Esophagus muscularis mucosa (tissue), 4 donors: ENCODE results near the gene TCTN1. TPM values are rescaled to one million over a fixed set of nuclear protein-coding genes. Genes with fewer than 3 reads are reported as not detected.
"Not testable (repeated sequence)": the region's sequence is repeated elsewhere in the genome, so short reads cannot be mapped to it uniquely, and the experiment has no call there.

Source experiments
- DNase-seq: peaks from one replicate; pipeline ENCODE4 v3.0.0-alpha.2; 2017; ENCODE audit errors: extremely low spot score
- H3K27ac ChIP-seq, 4 donors: fragments of 200-600 bp; sonication (generic); replicated peaks in 1 of 4; 1 replicate in 3 of 4; 2 replicates in 1 of 4; pipeline ENCODE4 v1.5.1; 2016 to 2019; ENCODE audit warnings: mild to moderate bottlenecking in 1 of 4
- H3K27me3 ChIP-seq, 4 donors: fragments of 200-600 bp; sonication (generic); one replicate each; pipeline versions ENCODE4 v1.5.1 to v1.6.0; 2016 to 2019
- H3K36me3 ChIP-seq, 4 donors: fragments of 200-600 bp; sonication (generic); one replicate each; pipeline ENCODE4 v1.5.1; 2016 to 2019
- H3K4me1 ChIP-seq, 4 donors: fragments of 200-600 bp; sonication (generic); one replicate each; pipeline ENCODE4 v1.5.1; 2016 to 2019
- H3K4me3 ChIP-seq, 4 donors: fragments of 200-600 bp; sonication (generic); 1 replicate in 2 of 4; 2 replicates in 2 of 4; pipeline ENCODE4 v1.5.1; 2016 to 2019; ENCODE audit warnings: mild to moderate bottlenecking in 4 of 4, moderate library complexity in 1 of 4
- H3K9me3 ChIP-seq, 4 donors: fragments of 200-600 bp; sonication (generic); 1 replicate in 3 of 4; 2 replicates in 1 of 4; pipeline ENCODE4 v1.5.1; 2016 to 2019
- CTCF ChIP-seq, 3 experiments: fragments of 200-600 bp in 2 of 3; fragments of 450-650 bp in 1 of 3; sonication (generic) in 2 of 3; IDR thresholded peaks; one replicate each; pipeline ENCODE4 v1.5.1; 2017 to 2019; ENCODE audit warnings: antibody characterized with exemption in 3 of 3, mild to moderate bottlenecking in 2 of 3, moderate library complexity in 1 of 3
- EP300 ChIP-seq: sonication (generic); formaldehyde crosslinking; IDR thresholded peaks from one replicate; pipeline ENCODE4 v1.6.1; 2017; ENCODE audit warnings: antibody characterized with exemption
- POLR2A ChIP-seq: fragments of 450-650 bp; IDR thresholded peaks from one replicate; pipeline ENCODE4 v1.6.1; 2017; ENCODE audit warnings: antibody characterized with exemption, moderate library complexity, mild to moderate bottlenecking, low read depth
- POLR2AphosphoS5 ChIP-seq, 2 donors: sonication (generic); formaldehyde crosslinking; IDR thresholded peaks; one replicate each; pipeline ENCODE4 v1.6.1; 2017; ENCODE audit warnings: antibody characterized with exemption in 2 of 2
- WGBS: methylation state at CpG from one replicate; pipeline ENCODE4 v1.1.5; 2018; 5-methylcytosine and 5-hydroxymethylcytosine counted together
- intact Hi-C: fragments of 100-400 bp; cut with DNase I; formaldehyde crosslinking; loops from one replicate; pipeline ENCODE4 v1.15.1; 2023
- total RNA-seq, 4 donors: library from RNA; depleted of rRNA; stranded (reverse); fragments of >200 nt; gene quantifications; one replicate each; pipeline versions ENCODE4 v1.1.0 to v1.2.1, GENCODE V29; 2016

TCTN1 gene
- total RNA-seq, 4 donors from 2014 or later = 17.4 to 26.2 (median 21.4) TPM

GRCh38 chr12:110581931-110582275 lies 32.0 kb upstream of the TCTN1 start:
- Histone ChIP-seq H3K27me3 (no peaks in the 10 kb centered on the region), H3K27ac (peak overlapping the region; percentile 96 to 98 (median 96)), H3K9me3 (no peaks in the 10 kb centered on the region), H3K4me1 (peaks cover 73 to 87% (median 83%) of the 10 kb centered on the region in 4 donors), H3K36me3 (no peaks in the 10 kb centered on the region), H3K4me3 (peak overlapping the region; percentile 84 to 95 (median 86))
- no peak for DNase-seq
- WGBS = 5% methylated on average over 4 of the region's 8 CpGs
- TF ChIP-seq EP300 (no peak), POLR2AphosphoS5 (IDR thresholded peaks at IDR 0.05) (no peak), CTCF (IDR thresholded peaks at IDR 0.05) (no peak), POLR2A (no peak)
- intact Hi-C loops = loop anchor here (5.0 kb wide), 1 partner anchor 35 kb away; no protein-coding TSS in a partner anchor

- no peak for DNase-seq
- WGBS = under 1% methylated on average over 42 of the region's 104 CpGs
- H3K4me1 ChIP-seq = peaks cover 67 to 83% (median 77%) of the 10 kb centered on the region in 4 donors
- intact Hi-C loops = loop anchor here (5.0 kb wide), 1 partner anchor 35 kb away; no protein-coding TSS in a partner anchor
- no peaks in the 10 kb centered on the region for H3K9me3 ChIP-seq
- TF ChIP-seq EP300 (no peak), POLR2AphosphoS5 (IDR thresholded peaks at IDR 0.05) (peak; percentile 20 to 38)
- no peaks in the 10 kb centered on the region for H3K36me3 ChIP-seq
- no peaks in the 10 kb centered on the region for H3K27me3 ChIP-seq
- peak overlapping the region; percentile 84 to 95 (median 86) for H3K4me3 ChIP-seq
- peak overlapping the region; percentile 96 to 98 (median 96) for H3K27ac ChIP-seq
Measured at GRCh38 chr12:110582276-110583136, 31.4 kb upstream of the TCTN1 start.

- peak within 1 kb of the TSS; percentile 96 to 98 (median 96) for H3K27ac ChIP-seq
- 7% methylated on average over 15 of the region's 52 CpGs for WGBS
- no peaks in the 10 kb centered on the region for H3K27me3 ChIP-seq
- peaks cover 58 to 75% (median 68%) of the 10 kb centered on the region in 4 donors for H3K4me1 ChIP-seq
- TF ChIP-seq POLR2AphosphoS5 (IDR thresholded peaks at IDR 0.05) (peak; percentile 87 to 91), EP300 (no peak), CTCF (IDR thresholded peaks at IDR 0.05) (peak in 1 of 3 experiments; percentile 15), POLR2A (peak; percentile 48)
- H3K4me3 ChIP-seq = peak within 1 kb of the TSS; percentile 84 to 95 (median 86)
- H3K9me3 ChIP-seq = no peaks in the 10 kb centered on the region
- intact Hi-C loops = loop anchor here (5.0 kb wide), 1 partner anchor 36 kb away; no protein-coding TSS in a partner anchor
- peak; percentile 98 for DNase-seq
- no peaks in the 10 kb centered on the region for H3K36me3 ChIP-seq
Measured at GRCh38 chr12:110583137-110584059, 30.5 kb upstream of the TCTN1 start, which contains the start of gene PPTC7. Gene PPTC7, minus strand, starts transcription at chr12:110583318. Its CDS starts 287 bp downstream, at chr12:110583031.

GRCh38 chr12:110585231-110585799 lies 28.6 kb upstream of the TCTN1 start:
- peak overlapping the region; percentile 96 to 98 (median 96) for H3K27ac ChIP-seq
- intact Hi-C loops = no loop called here
- H3K9me3 ChIP-seq = no peaks in the 10 kb centered on the region
- no peaks in the 10 kb centered on the region for H3K36me3 ChIP-seq
- TF ChIP-seq POLR2AphosphoS5 (IDR thresholded peaks at IDR 0.05) = peak in 1 of 2 donors; percentile 59
- TF ChIP-seq POLR2A = no peak
- TF ChIP-seq CTCF (IDR thresholded peaks at IDR 0.05) = no peak
- TF ChIP-seq EP300 = peak; percentile 46
- peaks cover 39 to 56% (median 51%) of the 10 kb centered on the region in 4 donors for H3K4me1 ChIP-seq
- WGBS = 18% methylated on average over 7 of the region's 7 CpGs
- no peak for DNase-seq
- H3K4me3 ChIP-seq = peak overlapping the region in 3 of 4 donors; percentile 6 to 17 (median 13)
- no peaks in the 10 kb centered on the region for H3K27me3 ChIP-seq

- 100% methylated on average over 2 of the region's 2 CpGs for WGBS
- H3K4me1 ChIP-seq = peaks cover 38 to 54% (median 52%) of the 10 kb centered on the region in 4 donors
- H3K9me3 ChIP-seq, H3K4me3 ChIP-seq, H3K27me3 ChIP-seq, DNase-seq, intact Hi-C loops, H3K36me3 ChIP-seq: not testable (repeated sequence)
- H3K27ac ChIP-seq = peak overlapping the region; percentile 96 to 98 (median 96)
Measured at GRCh38 chr12:110587102-110587501, 26.8 kb upstream of the TCTN1 start.
